GM19025 (cell line): Measurements from ENCODE around the gene CD46.

Experiments
- ATAC-seq: cut with Tn5 transposase; IDR thresholded peaks from one replicate; pipeline ENCODE4 v1.9.1; 2021; ENCODE audit warnings: mild to moderate bottlenecking, low read depth, moderate library complexity; ENCODE audit not compliant: unreplicated experiment

CD46 gene

GRCh38 chr1:207793327-207793726 is 41.5 kb downstream of the CD46 start:
- ATAC-seq, result no peak

- ATAC-seq, result no peak
Observed at GRCh38 chr1:207794861-207795260, 43.0 kb downstream of the CD46 start.

GRCh38 chr1:207797229-207797973 is 45.5 kb downstream of the CD46 start:
- ATAC-seq, result no peak

- no peak for ATAC-seq
Observed at GRCh38 chr1:207798847-207799246, 47.0 kb downstream of the CD46 start.

GRCh38 chr1:207799989-207800648 is 48.3 kb downstream of the CD46 start:
- ATAC-seq, result no peak

GRCh38 chr1:207801819-207802218 is 50.0 kb downstream of the CD46 start:
- no peak for ATAC-seq

GRCh38 chr1:207803678-207804077 is 51.8 kb downstream of the CD46 start:
- no peak for ATAC-seq

- ATAC-seq, result no peak
Observed at GRCh38 chr1:207804721-207805468, 53.0 kb downstream of the CD46 start.

- ATAC-seq, result no peak
Observed at GRCh38 chr1:207805841-207806421, 54.1 kb downstream of the CD46 start.

GRCh38 chr1:207806531-207807325 is 54.9 kb downstream of the CD46 start:
- ATAC-seq, result no peak

GRCh38 chr1:207807326-207807689 is 55.5 kb downstream of the CD46 start:
- no peak for ATAC-seq

GRCh38 chr1:207807690-207808321 is 56.0 kb downstream of the CD46 start:
- no peak for ATAC-seq

- no peak for ATAC-seq
Observed at GRCh38 chr1:207808322-207808705, 56.5 kb downstream of the CD46 start.

- ATAC-seq, result no peak
Observed at GRCh38 chr1:207808911-207809555, 57.2 kb downstream of the CD46 start.

GRCh38 chr1:207810173-207810572 is 58.3 kb downstream of the CD46 start:
- no peak for ATAC-seq

- no peak for ATAC-seq
Observed at GRCh38 chr1:207810606-207811295, 58.9 kb downstream of the CD46 start.

- no peak for ATAC-seq
Observed at GRCh38 chr1:207811319-207811718, 59.5 kb downstream of the CD46 start.

GRCh38 chr1:207811920-207812720 is 60.3 kb downstream of the CD46 start:
- no peak for ATAC-seq
